ENCODE measurements around the gene RAB34.

RAB34 gene

DNA sequence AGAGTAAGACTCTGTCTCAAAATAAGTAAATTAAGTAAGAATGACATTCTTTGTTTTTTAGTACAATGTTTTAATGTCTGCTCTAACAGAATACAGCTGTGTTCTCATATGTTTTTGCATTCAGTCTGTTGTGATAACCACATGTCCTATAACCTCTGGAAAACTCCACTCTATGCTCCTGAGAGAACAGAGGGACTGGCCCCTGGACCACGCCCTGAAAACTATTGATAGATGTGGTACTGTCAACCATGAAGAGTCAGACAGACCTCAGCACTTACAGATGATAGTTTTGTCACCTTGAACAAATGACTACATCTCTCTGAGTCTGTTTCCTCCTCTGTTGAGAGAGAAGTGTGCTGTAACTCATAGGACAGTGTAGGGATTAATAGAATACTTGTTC is 47.8 kb downstream of the RAB34 start:
- no peak for DNase-seq

- no peak for DNase-seq
Measured at GRCh38 chr17:28667870-28668269, 49.8 kb downstream of the RAB34 start.

GRCh38 chr17:28665994-28666393 is 51.7 kb downstream of the RAB34 start:
- DNase-seq = no peak

Measured in KG1 (cell line).